ENCODE results near the gene FIZ1. TPM values are rescaled to one million over a fixed set of nuclear protein-coding genes. Genes with fewer than 3 reads are reported as not detected.

The FIZ1 gene
- total RNA-seq, 1 donor from 2014 or later = 8.4 TPM

- no peak overlapping the region for H3K4me3 ChIP-seq (ENCODE audit: low read depth, low read length)
- H3K27me3 ChIP-seq (ENCODE audit: control insufficient read depth, insufficient read depth, low read length) = no peaks in the 10 kb centered on the region
- H3K36me3 ChIP-seq (ENCODE audit: control insufficient read depth, insufficient read depth, low read length) = no peaks in the 10 kb centered on the region
- DNase-seq (ENCODE audit: low read depth) = no peak
- TF ChIP-seq, protein P1, sequence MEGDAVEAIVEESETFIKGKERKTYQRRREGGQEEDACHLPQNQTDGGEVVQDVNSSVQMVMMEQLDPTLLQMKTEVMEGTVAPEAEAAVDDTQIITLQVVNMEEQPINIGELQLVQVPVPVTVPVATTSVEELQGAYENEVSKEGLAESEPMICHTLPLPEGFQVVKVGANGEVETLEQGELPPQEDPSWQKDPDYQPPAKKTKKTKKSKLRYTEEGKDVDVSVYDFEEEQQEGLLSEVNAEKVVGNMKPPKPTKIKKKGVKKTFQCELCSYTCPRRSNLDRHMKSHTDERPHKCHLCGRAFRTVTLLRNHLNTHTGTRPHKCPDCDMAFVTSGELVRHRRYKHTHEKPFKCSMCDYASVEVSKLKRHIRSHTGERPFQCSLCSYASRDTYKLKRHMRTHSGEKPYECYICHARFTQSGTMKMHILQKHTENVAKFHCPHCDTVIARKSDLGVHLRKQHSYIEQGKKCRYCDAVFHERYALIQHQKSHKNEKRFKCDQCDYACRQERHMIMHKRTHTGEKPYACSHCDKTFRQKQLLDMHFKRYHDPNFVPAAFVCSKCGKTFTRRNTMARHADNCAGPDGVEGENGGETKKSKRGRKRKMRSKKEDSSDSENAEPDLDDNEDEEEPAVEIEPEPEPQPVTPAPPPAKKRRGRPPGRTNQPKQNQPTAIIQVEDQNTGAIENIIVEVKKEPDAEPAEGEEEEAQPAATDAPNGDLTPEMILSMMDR (IDR thresholded peaks at IDR 0.05; ENCODE audit: insufficient read depth, low read length, poor library complexity, severe bottlenecking) = no peak
These were observed 6.1 kb downstream of the FIZ1 start for GRCh38 chr19:55593096-55593772.

DNA sequence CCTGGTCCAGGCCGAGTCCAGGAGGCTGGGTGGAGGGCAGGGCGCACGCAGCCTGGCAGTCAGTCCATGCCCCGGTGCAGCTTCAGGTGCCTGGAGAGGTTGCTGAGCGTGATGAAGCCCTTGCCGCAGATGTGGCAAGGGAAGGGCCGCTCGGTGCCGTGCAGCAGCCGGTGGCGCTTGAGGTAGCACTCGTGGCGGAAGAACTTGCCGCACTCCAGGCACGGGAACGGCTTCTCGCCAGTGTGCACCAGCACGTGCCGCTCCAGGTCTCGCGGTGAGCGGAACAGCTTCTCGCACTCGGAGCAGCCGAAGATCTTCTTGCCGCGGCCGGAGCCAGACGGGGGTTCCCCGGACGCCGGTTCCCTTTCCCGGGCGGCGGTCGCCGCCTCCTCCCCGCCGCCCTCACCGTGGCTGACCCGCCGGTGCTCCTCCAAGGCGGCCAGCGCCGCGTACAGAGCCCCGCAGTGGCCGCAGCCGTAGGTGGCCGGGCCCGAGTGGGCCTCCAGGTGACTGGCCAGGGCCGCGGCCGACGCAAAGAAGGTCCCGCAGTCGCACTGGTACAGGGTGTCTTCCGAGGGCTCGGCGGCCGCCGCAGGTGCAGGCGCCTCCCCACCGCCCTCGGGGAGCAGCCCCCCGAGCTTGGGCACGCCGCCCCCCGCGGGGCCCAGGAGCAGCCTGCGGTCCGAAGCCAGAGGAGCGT is 6.8 kb downstream of the FIZ1 start:
- Histone ChIP-seq H3K4me3 (ENCODE audit: low read depth, low read length) (no peak overlapping the region), H3K27me3 (ENCODE audit: control insufficient read depth, insufficient read depth, low read length) (no peaks in the 10 kb centered on the region), H3K36me3 (ENCODE audit: control insufficient read depth, insufficient read depth, low read length) (no peaks in the 10 kb centered on the region)
- no peak for DNase-seq (ENCODE audit: low read depth)
- TF ChIP-seq, protein P1 (IDR thresholded peaks at IDR 0.05; ENCODE audit: insufficient read depth, low read length, poor library complexity, severe bottlenecking) = no peak

- Histone ChIP-seq H3K36me3 (ENCODE audit: control insufficient read depth, insufficient read depth, low read length) (no peaks in the 10 kb centered on the region), H3K27me3 (ENCODE audit: control insufficient read depth, insufficient read depth, low read length) (no peaks in the 10 kb centered on the region), H3K4me3 (ENCODE audit: low read depth, low read length) (no peak overlapping the region)
- no peak for DNase-seq (ENCODE audit: low read depth)
- TF ChIP-seq, protein P1 (IDR thresholded peaks at IDR 0.05; ENCODE audit: insufficient read depth, low read length, poor library complexity, severe bottlenecking) = no peak
These were observed 7.8 kb downstream of the FIZ1 start for GRCh38 chr19:55591555-55591954.

- Histone ChIP-seq H3K36me3 (ENCODE audit: control insufficient read depth, insufficient read depth, low read length) (no peaks in the 10 kb centered on the region), H3K4me3 (ENCODE audit: low read depth, low read length) (no peak overlapping the region), H3K27me3 (ENCODE audit: control insufficient read depth, insufficient read depth, low read length) (no peaks in the 10 kb centered on the region)
- TF ChIP-seq, protein P1 (IDR thresholded peaks at IDR 0.05; ENCODE audit: insufficient read depth, low read length, poor library complexity, severe bottlenecking) = no peak
- DNase-seq (ENCODE audit: low read depth) = no peak
These were observed 8.7 kb downstream of the FIZ1 start for GRCh38 chr19:55590617-55591016.

- no peak for DNase-seq (ENCODE audit: low read depth)
- TF ChIP-seq, protein P1 (IDR thresholded peaks at IDR 0.05; ENCODE audit: insufficient read depth, low read length, poor library complexity, severe bottlenecking) = no peak
- Histone ChIP-seq H3K27me3 (ENCODE audit: control insufficient read depth, insufficient read depth, low read length) (no peaks in the 10 kb centered on the region), H3K4me3 (ENCODE audit: low read depth, low read length) (no peak overlapping the region), H3K36me3 (ENCODE audit: control insufficient read depth, insufficient read depth, low read length) (no peaks in the 10 kb centered on the region)
These were observed 9.2 kb downstream of the FIZ1 start for GRCh38 chr19:55590109-55590508.

All from kidney epithelial cell (primary cell).